ENCODE results near the gene ABCC11.

- no peak for TF ChIP-seq CTCF (IDR thresholded peaks at IDR 0.05; ENCODE audit: low read depth, low read length)
- no peak for TF ChIP-seq EZH2phosphoT487 (IDR thresholded peaks at IDR 0.05; ENCODE audit: low read depth)
Measured at GRCh38 chr16:48126801-48127644, 120.3 kb downstream of the ABCC11 start.

All from OCI-LY3 (cell line).